Heart right ventricle (tissue), 16 donors: ENCODE results near the gene BMP10. TPM values are rescaled to one million over a fixed set of nuclear protein-coding genes. Genes with fewer than 3 reads are reported as not detected.

Experiments used
- ATAC-seq, 8 donors: fragments of 200-7000 bp; cut with Tn5 transposase; one replicate each; pipeline ENCODE4 v1.9.1; 2020; ENCODE audit warnings: mild to moderate bottlenecking in 8 of 8, moderate library complexity in 8 of 8, moderate number of reproducible peaks in 1 of 8
- DNase-seq, 2 donors: peaks; one replicate each; pipeline ENCODE4 v3.0.0-alpha.2; 2020
- H3K27ac ChIP-seq, 10 donors: fragments of 200-600 bp; sonication (generic) in 2 of 10; one replicate each; pipeline versions ENCODE4 v1.5.0 to v1.8.0; 2020 to 2022; ENCODE audit warnings: mild to moderate bottlenecking in 3 of 10
- H3K27me3 ChIP-seq, 7 donors: fragments of 200-600 bp; one replicate each; pipeline ENCODE4 v1.8.0; 2021 to 2022; ENCODE audit warnings: mild to moderate bottlenecking in 2 of 7
- H3K36me3 ChIP-seq, 9 donors: fragments of 200-600 bp; sonication (generic) in 1 of 9; one replicate each; pipeline versions ENCODE4 v1.5.0 to v1.8.0; 2020 to 2022; ENCODE audit warnings: mild to moderate bottlenecking in 2 of 9
- H3K4me1 ChIP-seq, 9 donors: fragments of 200-600 bp; sonication (generic) in 1 of 9; one replicate each; pipeline versions ENCODE4 v1.5.0 to v1.8.0; 2020 to 2022; ENCODE audit warnings: mild to moderate bottlenecking in 4 of 9
- H3K4me3 ChIP-seq, 10 donors: fragments of 200-600 bp; sonication (generic) in 2 of 10; one replicate each; pipeline versions ENCODE4 v1.5.0 to v1.8.0; 2020 to 2022; ENCODE audit warnings: mild to moderate bottlenecking in 7 of 10, moderate library complexity in 2 of 10
- H3K9me3 ChIP-seq, 11 donors: fragments of 200-600 bp in 10 of 11; sonication (generic) in 2 of 11; one replicate each; pipeline versions ENCODE4 v1.5.0 to v1.8.0; 2013 to 2022; ENCODE audit warnings: mild to moderate bottlenecking in 2 of 11, control low read depth in 1 of 11, moderate library complexity in 1 of 11
- WGBS, 2 donors: extraction: QIAGEN DNeasy Blood & Tissue Kit; methylation state at CpG; one replicate each; pipeline ENCODE4 v1.1.7; 2013; ENCODE audit warnings: inconsistent platforms in 1 of 2; 5-methylcytosine and 5-hydroxymethylcytosine counted together
- intact Hi-C, 10 donors: fragments of 100-400 bp; cut with DNase I; formaldehyde crosslinking; loops; one replicate each; pipeline versions ENCODE4 v1.11.1 to v1.14.2; 2022
- polyA plus RNA-seq, 2 donors: library from polyadenylated mRNA; stranded (reverse); fragments of 200-250 nt; gene quantifications; one replicate each; pipeline ENCODE4 v1.2.3, GENCODE V29; 2013
- total RNA-seq, 10 donors: library from RNA; stranded (reverse); fragmentation: NEBNext Ultra II Directional in 3 of 10; extraction: Animal tissue kit (Norgen Biotek cat#: 25700) in 3 of 10; gene quantifications; one replicate each; pipeline versions ENCODE4 v1.2.1 to v1.2.4, GENCODE V29; 2021 to 2023
- TF ChIP-seq, protein P1 (sequence below), 9 donors: fragments of 200-600 bp; sonication (generic) in 2 of 9; IDR thresholded peaks; one replicate each; pipeline versions ENCODE4 v1.5.0 to v1.8.0; 2021 to 2022; ENCODE audit warnings: antibody characterized with exemption in 9 of 9, mild to moderate bottlenecking in 5 of 9, moderate library complexity in 1 of 9
- donor health status: Arrhythmogenic right ventricular cardiomyopathy.
- donor health status: ischemic (EF 13 %, LVEDD 7.1; RV severe dilation, severe dysfunction).
- donor health status: healthy with polysubstance abuse.
- donor health status: DM: no; HTN: yes; CAD: no.
- donor health status: DM: no; HTN: no; CAD: no.
- donor health status: ischemic (EF 25% LVEDD 6.9; RV normal size, moderate dysfunction).
- donor health status: ischemic (EF 25% LVEDD 5.7; RV mildly dilated, moderate dysfunction).
- donor health status: healthy.
- donor health status: DM: yes; HTN: yes; CAD: no.
- donor health status: Ischemic cardiomyopathy.
- donor health status: ischemic (EF 35%, LVEDD 5.7; RV mildly dilated, moderate dysfunction).
- donor health status: nonischemic (EF 11% LVEDD 7.7; RV severe dilation, severe dysfunction).
- donor health status: DM: yes; HTN: yes; CAD: no.
- donor health status: PGD.
- donor health status: ischemic (EF 29% LVEDD 5.4; RV normal size, mild dysfunction).
- donor health status: nonischemic (EF 23%, LVEDD 6.1; RV moderate dilation, normal function).

The BMP10 gene
- total and polyA plus RNA-seq, 12 donors = 0.03 to 0.31 TPM; not detected in 10

DNA sequence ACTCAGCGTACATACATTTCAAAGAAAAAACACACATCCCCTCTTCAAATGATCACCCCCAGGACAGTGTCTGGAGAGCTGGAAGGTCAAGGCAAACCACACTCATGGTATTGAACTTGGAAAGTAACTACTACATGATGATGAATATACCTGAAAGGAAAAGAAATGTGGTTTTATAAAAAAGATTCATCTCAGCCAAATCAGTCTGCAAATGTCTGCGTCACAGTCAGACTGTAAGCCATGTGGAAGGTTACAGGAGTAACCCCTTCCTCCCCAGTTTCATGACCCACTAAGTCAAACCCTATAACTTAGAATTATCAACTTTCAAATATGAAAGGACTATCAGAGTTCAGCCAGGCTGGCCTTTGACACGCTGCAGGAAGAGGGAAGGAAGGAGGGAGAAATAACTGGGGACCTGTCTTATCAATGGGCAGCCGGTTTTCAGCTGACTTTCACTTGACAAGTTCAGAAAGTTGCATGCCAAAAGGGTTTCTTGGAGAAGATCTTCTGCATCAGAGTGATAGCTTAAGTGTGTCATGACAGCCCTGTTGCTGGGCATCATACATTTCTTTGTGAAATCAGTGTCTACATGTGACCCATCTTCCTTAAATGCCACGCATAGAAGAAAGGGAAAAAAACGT, 7.0 kb upstream of the BMP10 start:
- TF ChIP-seq, protein P1, sequence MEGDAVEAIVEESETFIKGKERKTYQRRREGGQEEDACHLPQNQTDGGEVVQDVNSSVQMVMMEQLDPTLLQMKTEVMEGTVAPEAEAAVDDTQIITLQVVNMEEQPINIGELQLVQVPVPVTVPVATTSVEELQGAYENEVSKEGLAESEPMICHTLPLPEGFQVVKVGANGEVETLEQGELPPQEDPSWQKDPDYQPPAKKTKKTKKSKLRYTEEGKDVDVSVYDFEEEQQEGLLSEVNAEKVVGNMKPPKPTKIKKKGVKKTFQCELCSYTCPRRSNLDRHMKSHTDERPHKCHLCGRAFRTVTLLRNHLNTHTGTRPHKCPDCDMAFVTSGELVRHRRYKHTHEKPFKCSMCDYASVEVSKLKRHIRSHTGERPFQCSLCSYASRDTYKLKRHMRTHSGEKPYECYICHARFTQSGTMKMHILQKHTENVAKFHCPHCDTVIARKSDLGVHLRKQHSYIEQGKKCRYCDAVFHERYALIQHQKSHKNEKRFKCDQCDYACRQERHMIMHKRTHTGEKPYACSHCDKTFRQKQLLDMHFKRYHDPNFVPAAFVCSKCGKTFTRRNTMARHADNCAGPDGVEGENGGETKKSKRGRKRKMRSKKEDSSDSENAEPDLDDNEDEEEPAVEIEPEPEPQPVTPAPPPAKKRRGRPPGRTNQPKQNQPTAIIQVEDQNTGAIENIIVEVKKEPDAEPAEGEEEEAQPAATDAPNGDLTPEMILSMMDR (IDR thresholded peaks at IDR 0.05) = no peak
- peaks cover 0 to 14% (median 0%) of the 10 kb centered on the region in 9 donors for H3K4me1 ChIP-seq
- ATAC-seq (no peak), DNase-seq (no peak)
- WGBS, 2 donors = 53 to 55% methylated on average over 6 of the region's 6 CpGs
- H3K36me3 ChIP-seq = no peaks in the 10 kb centered on the region
- no peak overlapping the region for H3K27ac ChIP-seq
- H3K4me3 ChIP-seq = no peak overlapping the region
- peaks cover 0 to 86% (median 53%) of the 10 kb centered on the region in 7 donors for H3K27me3 ChIP-seq
- intact Hi-C loops = no loop called here
- H3K9me3 ChIP-seq = no peaks in the 10 kb centered on the region

- Histone ChIP-seq H3K4me1 (peaks cover 0 to 14% (median 0%) of the 10 kb centered on the region in 9 donors), H3K36me3 (no peaks in the 10 kb centered on the region), H3K27ac (no peak overlapping the region), H3K4me3 (no peak overlapping the region), H3K27me3 (peaks cover 0 to 87% (median 61%) of the 10 kb centered on the region in 7 donors), H3K9me3 (no peaks in the 10 kb centered on the region)
- 51 to 62% methylated on average over 3 of the region's 3 CpGs for WGBS, 2 donors
- peak; percentile 49 to 69 for DNase-seq
- TF ChIP-seq, protein P1 (IDR thresholded peaks at IDR 0.05) = no peak
- intact Hi-C loops = no loop called here
- ATAC-seq = peak; percentile 58 to 100 (median 95)
Measured at GRCh38 chr2:68877079-68877772, 6.0 kb upstream of the BMP10 start.

GRCh38 chr2:68870215-68870614, 982 bp downstream of the BMP10 start:
- ATAC-seq (no peak), DNase-seq (no peak)
- Histone ChIP-seq H3K36me3 (no peaks in the 10 kb centered on the region), H3K27ac (no peak overlapping the region), H3K4me1 (no peaks in the 10 kb centered on the region), H3K9me3 (no peaks in the 10 kb centered on the region), H3K4me3 (no peak overlapping the region), H3K27me3 (peaks cover 0 to 92% (median 51%) of the 10 kb centered on the region in 7 donors)
- intact Hi-C loops = no loop called here
- TF ChIP-seq, protein P1 (IDR thresholded peaks at IDR 0.05) = no peak
- 60 to 61% methylated on average over 2 of the region's 2 CpGs for WGBS, 2 donors

DNA sequence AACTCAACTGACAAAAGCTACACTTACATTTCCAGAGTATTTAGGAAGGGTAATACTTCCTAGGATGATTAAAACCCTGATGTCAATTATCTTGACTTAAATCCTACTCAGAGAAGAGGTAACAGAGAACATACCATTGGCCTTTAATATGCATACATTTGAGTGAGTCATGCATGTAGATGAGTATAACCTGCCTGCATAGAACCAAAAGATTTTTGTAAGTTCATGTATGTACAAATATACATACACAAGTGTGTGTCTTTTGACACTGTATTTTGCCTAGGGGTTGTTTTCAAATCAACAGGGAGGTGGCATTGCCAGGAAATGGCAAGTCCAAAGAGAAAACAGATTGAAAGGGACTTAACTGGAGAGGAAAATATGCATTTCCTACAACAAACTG, 6.1 kb downstream of the BMP10 start:
- Histone ChIP-seq H3K9me3 (no peaks in the 10 kb centered on the region), H3K36me3 (no peaks in the 10 kb centered on the region), H3K27ac (no peak overlapping the region), H3K27me3 (peaks cover 0 to 85% (median 36%) of the 10 kb centered on the region in 7 donors), H3K4me3 (no peak overlapping the region), H3K4me1 (peaks cover 0 to 20% (median 0%) of the 10 kb centered on the region in 9 donors)
- TF ChIP-seq, protein P1 (IDR thresholded peaks at IDR 0.05) = no peak
- ATAC-seq (no peak), DNase-seq (no peak)
- intact Hi-C loops = no loop called here
